Astrocyte of the spinal cord (primary cell): ENCODE data around the gene HERPUD1.

Source experiments
- DNase-seq: peaks from one replicate; pipeline ENCODE4 v3.0.0; 2011; ENCODE audit warnings: low read depth, low spot score
- H3K4me3 ChIP-seq: 2 replicates; pipeline ENCODE4 v1.5.1; 2011; ENCODE audit warnings: low read depth, mild to moderate bottlenecking, low read length, moderate library complexity
- in situ Hi-C: cut with HindIII; loops from 2 replicates; pipeline ENCODE4 v1.10.0; 2017; ENCODE audit warnings: low sequenced_read_pairs
- TF ChIP-seq, protein P1 (sequence below): IDR thresholded peaks from 2 replicates; pipeline ENCODE4 v1.5.1; 2012; ENCODE audit warnings: low read depth, mild to moderate bottlenecking, low read length, inconsistent platforms

Gene HERPUD1

GRCh38 chr16:56956756-56957155 is 24.8 kb downstream of the HERPUD1 start:
- H3K4me3 ChIP-seq, result no peak overlapping the region
- in situ Hi-C loops, result no loop called here
- no peak for DNase-seq
- TF ChIP-seq, protein P1, sequence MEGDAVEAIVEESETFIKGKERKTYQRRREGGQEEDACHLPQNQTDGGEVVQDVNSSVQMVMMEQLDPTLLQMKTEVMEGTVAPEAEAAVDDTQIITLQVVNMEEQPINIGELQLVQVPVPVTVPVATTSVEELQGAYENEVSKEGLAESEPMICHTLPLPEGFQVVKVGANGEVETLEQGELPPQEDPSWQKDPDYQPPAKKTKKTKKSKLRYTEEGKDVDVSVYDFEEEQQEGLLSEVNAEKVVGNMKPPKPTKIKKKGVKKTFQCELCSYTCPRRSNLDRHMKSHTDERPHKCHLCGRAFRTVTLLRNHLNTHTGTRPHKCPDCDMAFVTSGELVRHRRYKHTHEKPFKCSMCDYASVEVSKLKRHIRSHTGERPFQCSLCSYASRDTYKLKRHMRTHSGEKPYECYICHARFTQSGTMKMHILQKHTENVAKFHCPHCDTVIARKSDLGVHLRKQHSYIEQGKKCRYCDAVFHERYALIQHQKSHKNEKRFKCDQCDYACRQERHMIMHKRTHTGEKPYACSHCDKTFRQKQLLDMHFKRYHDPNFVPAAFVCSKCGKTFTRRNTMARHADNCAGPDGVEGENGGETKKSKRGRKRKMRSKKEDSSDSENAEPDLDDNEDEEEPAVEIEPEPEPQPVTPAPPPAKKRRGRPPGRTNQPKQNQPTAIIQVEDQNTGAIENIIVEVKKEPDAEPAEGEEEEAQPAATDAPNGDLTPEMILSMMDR, result peak; percentile 16

DNA sequence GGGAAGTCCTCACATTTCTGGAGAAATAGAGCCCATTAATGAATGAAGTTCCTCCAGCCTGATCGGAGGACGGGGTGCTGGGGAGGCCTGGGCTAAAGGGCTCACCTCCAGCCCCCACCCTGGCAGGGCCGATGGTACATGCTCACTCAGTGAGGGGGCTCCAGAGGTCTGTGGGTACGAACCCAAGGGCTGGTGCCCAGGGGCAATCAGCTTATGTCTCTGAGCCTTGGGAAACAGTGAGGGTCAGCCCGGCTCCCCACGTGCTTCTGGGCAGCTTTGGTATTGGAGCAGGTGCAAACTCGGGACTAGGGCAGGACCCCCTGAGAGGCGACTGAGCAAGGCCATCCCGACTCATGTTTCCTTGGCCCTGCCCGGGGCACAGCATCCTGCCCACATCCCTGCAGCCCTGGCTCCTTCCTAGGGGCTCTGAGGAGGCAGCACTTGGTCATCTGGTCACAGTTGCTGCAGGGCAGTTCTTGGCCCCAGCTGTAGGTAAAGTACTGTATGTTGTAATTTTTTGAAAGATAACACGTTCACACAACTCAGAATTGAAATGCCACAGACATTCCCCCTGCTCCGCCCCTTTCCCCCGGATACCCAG is 28.8 kb downstream of the HERPUD1 start:
- DNase-seq, result no peak
- TF ChIP-seq, protein P1, result no peak
- no peak overlapping the region for H3K4me3 ChIP-seq
- in situ Hi-C loops, result no loop called here

GRCh38 chr16:56961386-56961785 is 29.4 kb downstream of the HERPUD1 start:
- in situ Hi-C loops, result no loop called here
- DNase-seq, result no peak
- no peak overlapping the region for H3K4me3 ChIP-seq
- TF ChIP-seq, protein P1, result no peak

DNA sequence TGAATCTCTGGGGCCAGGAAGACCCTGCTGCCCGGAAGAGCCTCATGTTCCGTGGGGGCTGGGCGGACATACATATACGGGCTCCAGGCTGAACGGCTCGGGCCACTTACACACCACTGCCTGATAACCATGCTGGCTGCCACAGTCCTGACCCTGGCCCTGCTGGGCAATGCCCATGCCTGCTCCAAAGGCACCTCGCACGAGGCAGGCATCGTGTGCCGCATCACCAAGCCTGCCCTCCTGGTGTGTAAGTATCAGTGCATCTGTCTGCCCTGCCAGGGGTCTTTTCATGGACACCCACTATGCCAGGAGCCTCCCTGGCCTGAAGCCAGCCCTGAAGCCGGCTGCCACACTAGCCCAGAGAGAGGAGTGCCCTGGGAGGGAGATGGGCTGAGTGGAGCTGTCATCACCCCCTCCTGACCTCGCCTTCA is 29.9 kb downstream of the HERPUD1 start, which contains the start of gene CETP:
Gene CETP, plus strand, starts transcription at position 100 of the 431 bp plus-strand sequence. Its CDS starts 30 bp downstream, at position 130.
- H3K4me3 ChIP-seq, result no peak within 1 kb of the TSS
- in situ Hi-C loops, result no loop called here
- TF ChIP-seq, protein P1, result no peak
- DNase-seq, result no peak

- in situ Hi-C loops, result no loop called here
- TF ChIP-seq, protein P1, result peak; percentile 83
- no peak overlapping the region for H3K4me3 ChIP-seq
- DNase-seq, result peak; percentile 75
Observed at GRCh38 chr16:56964243-56965148, 32.6 kb downstream of the HERPUD1 start.

DNA sequence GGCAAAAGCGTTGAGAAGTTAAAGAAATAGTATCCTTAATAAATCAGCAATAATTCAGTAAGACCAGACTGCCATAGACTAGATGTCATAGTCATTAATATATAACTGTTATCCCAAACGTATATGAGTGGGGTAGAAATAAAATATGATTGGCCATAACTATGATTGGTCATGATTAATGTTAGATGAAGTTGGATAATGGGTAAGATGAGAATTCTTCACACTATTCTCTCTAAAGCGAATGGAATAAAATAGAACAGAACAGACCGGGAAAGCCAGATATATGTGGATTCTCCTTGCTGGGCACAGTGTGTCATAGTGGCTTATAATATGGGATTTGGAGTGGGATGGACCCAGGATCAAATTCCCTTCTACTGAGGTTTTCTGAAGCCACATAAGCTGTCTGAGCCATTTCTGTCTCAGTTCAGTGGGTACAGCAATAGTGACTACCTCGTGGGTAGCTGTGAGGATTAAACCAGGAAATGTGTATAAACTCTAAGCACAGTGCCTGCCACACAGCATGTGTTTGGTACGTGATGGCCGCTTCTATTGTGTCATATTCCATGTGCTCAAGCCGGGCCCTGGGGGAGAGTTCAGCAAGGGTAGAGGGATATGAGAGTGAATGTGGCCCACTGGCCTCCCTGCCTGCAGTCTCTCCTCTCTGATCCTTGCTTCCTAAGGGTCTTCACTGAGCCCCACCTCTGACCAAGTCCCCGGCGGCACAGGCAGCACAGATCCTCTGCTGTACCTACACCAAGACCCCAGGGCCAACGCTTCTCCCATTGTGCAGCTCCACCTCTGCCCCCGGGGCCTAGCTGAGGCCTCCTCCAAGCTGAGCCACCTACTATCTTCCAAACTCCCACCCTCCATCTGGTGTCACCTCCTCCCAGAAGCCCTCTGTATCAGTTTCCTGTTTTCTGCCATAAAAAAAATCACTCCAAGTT is 33.5 kb downstream of the HERPUD1 start:
- DNase-seq, result no peak
- TF ChIP-seq, protein P1, result no peak
- no peak overlapping the region for H3K4me3 ChIP-seq
- in situ Hi-C loops, result no loop called here
